GM06990 (cell line): ENCODE results near the gene SERPINI1.

Source experiments
- DNase-seq: peaks from one replicate; pipeline ENCODE4 v3.0.0-alpha.2; 2011; ENCODE audit not compliant: insufficient read length; ENCODE audit errors: extremely low read depth
- H3K27me3 ChIP-seq: replicated peaks from 2 replicates; pipeline ENCODE4 v1.6.0; 2011; ENCODE audit warnings: low read length; ENCODE audit not compliant: control insufficient read depth, insufficient read depth
- H3K36me3 ChIP-seq: 2 replicates; pipeline ENCODE4 v1.5.1; 2011; ENCODE audit warnings: low read length; ENCODE audit not compliant: control insufficient read depth, insufficient read depth
- H3K4me3 ChIP-seq: replicated peaks from 2 replicates; pipeline ENCODE4 v1.5.1; 2011; ENCODE audit warnings: low read depth, mild to moderate bottlenecking, control low read depth, low read length
- CTCF ChIP-seq: IDR thresholded peaks from 2 replicates; pipeline ENCODE4 v1.5.1; 2011; ENCODE audit warnings: low read length, control low read depth, mild to moderate bottlenecking, inconsistent platforms; ENCODE audit not compliant: insufficient read depth, poor library complexity, severe bottlenecking

Gene SERPINI1

GRCh38 chr3:167735233-167736138 is at the start of gene SERPINI1:
SERPINI1 (plus strand) TSS chr3:167735721; CDS start chr3:167789129, 53,408 bp downstream.
- Histone ChIP-seq H3K27me3 (no peaks in the 10 kb centered on the region), H3K36me3 (no peaks in the 10 kb centered on the region), H3K4me3 (peak within 1 kb of the TSS; percentile 74)
- TF ChIP-seq CTCF = no peak
- DNase-seq = no peak

GRCh38 chr3:167691366-167691765 is 44.2 kb upstream of the SERPINI1 start:
- no peak for TF ChIP-seq CTCF
- Histone ChIP-seq H3K36me3 (no peaks in the 10 kb centered on the region; the same call in 1 of the 2 replicates), H3K27me3 (no peaks in the 10 kb centered on the region), H3K4me3 (no peak overlapping the region)
- peak; percentile 71 for DNase-seq

GRCh38 chr3:167694121-167694520 is 41.4 kb upstream of the SERPINI1 start:
- no peak for TF ChIP-seq CTCF
- no peak overlapping the region for H3K4me3 ChIP-seq
- H3K27me3 ChIP-seq = no peaks in the 10 kb centered on the region
- no peaks in the 10 kb centered on the region; the same call in 1 of the 2 replicates for H3K36me3 ChIP-seq
- no peak for DNase-seq

GRCh38 chr3:167700046-167700445 is 35.5 kb upstream of the SERPINI1 start:
- Histone ChIP-seq H3K27me3 (no peaks in the 10 kb centered on the region), H3K4me3 (no peak overlapping the region), H3K36me3 (no peaks in the 10 kb centered on the region)
- TF ChIP-seq CTCF = no peak
- DNase-seq = no peak

- no peak overlapping the region for H3K4me3 ChIP-seq
- H3K27me3 ChIP-seq = no peaks in the 10 kb centered on the region
- TF ChIP-seq CTCF = no peak
- H3K36me3 ChIP-seq = no peaks in the 10 kb centered on the region
- DNase-seq = no peak
Measured at GRCh38 chr3:167700926-167701325, 34.6 kb upstream of the SERPINI1 start.
